ENCODE results near the gene CDR2. TPM values are rescaled to one million over a fixed set of nuclear protein-coding genes. Genes with fewer than 3 reads are reported as not detected.
A peak's percentile ranks its signal among the peaks of the same experiment; 100 is the strongest.

CDR2 gene
- total and polyA plus RNA-seq, 9 of the 15 experiments (the other 6 are each of a cell fraction or from before 2014, with no cell fraction given), result 4.6 to 30.3 (median 19.9) TPM

GRCh38 chr16:22312897-22313781 is 61.3 kb downstream of the CDR2 start (continued):
- TF ChIP-seq E2F6 (IDR thresholded peaks at IDR 0.05; ENCODE audit: borderline replicate concordance in 1 of 2, extremely low read depth in 1 of 2, insufficient read depth in 1 of 2, insufficient read length in 1 of 2, low read depth in 1 of 2, low read length in 1 of 2, poor library complexity in 1 of 2, severe bottlenecking in 1 of 2) (peak in 1 of 2 experiments; percentile 17), PRMT5 (CRISPR knock-in tag; IDR thresholded peaks at IDR 0.05) (0 out of 2 replicates have a peak, but pooled peaks have one; percentile 22), ZBTB9 (CRISPR knock-in tag; IDR thresholded peaks at IDR 0.05) (peak; percentile 92), JUN (IDR thresholded peaks at IDR 0.05; ENCODE audit: borderline replicate concordance, low read depth, low read length) (no peak), JUN (CRISPR knock-in tag; IDR thresholded peaks at IDR 0.05; ENCODE audit: borderline replicate concordance) (no peak), TFAP4 (CRISPR knock-in tag; IDR thresholded peaks at IDR 0.05; ENCODE audit: borderline replicate concordance) (peak; percentile 48; the same call in 1 of the 2 replicates), POLR2AphosphoS5 (IDR thresholded peaks at IDR 0.05; ENCODE audit: control insufficient read depth, insufficient read depth, low read depth, low read length) (peak; percentile 21; the same call in 1 of the 2 replicates), GABPB2 (CRISPR knock-in tag; conservative IDR thresholded peaks at IDR 0.05) (no peak), L3MBTL2 (IDR thresholded peaks at IDR 0.05) (peak; percentile 41; the same call in 1 of the 2 replicates), ELK3 (CRISPR knock-in tag; IDR thresholded peaks at IDR 0.05) (no peak), XRCC4 (IDR thresholded peaks at IDR 0.05; ENCODE audit: extremely low read depth, insufficient read depth, insufficient read length) (no peak), SMAD1 (IDR thresholded peaks at IDR 0.05; ENCODE audit: low read depth, low read length, partially characterized antibody) (no peak), NFXL1 (CRISPR knock-in tag; IDR thresholded peaks at IDR 0.05) (no peak), ZEB2 (IDR thresholded peaks at IDR 0.05) (no peak), ZFP36 (IDR thresholded peaks at IDR 0.05; ENCODE audit: low read depth, low read length, partially characterized antibody) (no peak)
